Activated CD8-positive, alpha-beta memory T cell treated with anti-CD3 and anti-CD28 coated beads for 1 hour (primary cell): ENCODE measurements around the gene CDH26.
"Not testable (repeated sequence)": the region's sequence is repeated elsewhere in the genome, so short reads cannot be mapped to it uniquely, and the experiment has no call there.

Experiments
- DNase-seq, 2 donors: peaks; one replicate each; pipeline ENCODE4 v3.0.0-alpha.2; 2020; ENCODE audit warnings: low read depth in 1 of 2; ENCODE audit errors: extremely low read depth in 1 of 2

CDH26 gene

GRCh38 chr20:60040471-60041162 lies 82.4 kb downstream of the CDH26 start:
- no peak for DNase-seq

- not testable (repeated sequence) for DNase-seq
Observed at GRCh38 chr20:60041436-60042165, 83.4 kb downstream of the CDH26 start.

- DNase-seq, result no peak
Observed at GRCh38 chr20:60043435-60043834, 85.2 kb downstream of the CDH26 start.

GRCh38 chr20:60046011-60046413 lies 87.8 kb downstream of the CDH26 start:
- no peak for DNase-seq

- no peak for DNase-seq
Observed at GRCh38 chr20:60046436-60046835, 88.2 kb downstream of the CDH26 start.

- DNase-seq, result no peak
Observed at GRCh38 chr20:60046860-60047259, 88.6 kb downstream of the CDH26 start.

- DNase-seq, result no peak
Observed at GRCh38 chr20:60048634-60049521, 90.7 kb downstream of the CDH26 start.

- DNase-seq, result no peak
Observed at GRCh38 chr20:60049601-60050000, 91.4 kb downstream of the CDH26 start.

GRCh38 chr20:60050193-60050947 lies 92.1 kb downstream of the CDH26 start:
- no peak for DNase-seq

- no peak for DNase-seq
Observed at GRCh38 chr20:60051911-60052310, 93.7 kb downstream of the CDH26 start.

GRCh38 chr20:60052322-60052721 lies 94.1 kb downstream of the CDH26 start:
- DNase-seq, result no peak

- no peak for DNase-seq
Observed at GRCh38 chr20:60053125-60053817, 95.0 kb downstream of the CDH26 start.

- DNase-seq, result no peak
Observed at GRCh38 chr20:60053818-60054190, 95.6 kb downstream of the CDH26 start.

GRCh38 chr20:60054716-60055634 lies 96.8 kb downstream of the CDH26 start:
- no peak for DNase-seq

- no peak for DNase-seq
Observed at GRCh38 chr20:60055740-60056139, 97.5 kb downstream of the CDH26 start.

- DNase-seq, result no peak
Observed at GRCh38 chr20:60056407-60057122, 98.3 kb downstream of the CDH26 start.

GRCh38 chr20:60057123-60057865 lies 99.1 kb downstream of the CDH26 start:
- DNase-seq, result peak in 1 of 2 donors; percentile 41
